ENCODE measurements around the gene GRB7. TPM values are rescaled to one million over a fixed set of nuclear protein-coding genes. Genes with fewer than 3 reads are reported as not detected.

Gene GRB7
- total and polyA plus RNA-seq, 2 donors, result 2.7 to 2.9 TPM

GRCh38 chr17:39791111-39791992 is 53.6 kb downstream of the GRB7 start:
- H3K4me1 ChIP-seq (ENCODE audit: insufficient read depth), result no peaks in the 10 kb centered on the region
- no peaks in the 10 kb centered on the region for H3K36me3 ChIP-seq (ENCODE audit: insufficient read depth)
- no peak overlapping the region for H3K27ac ChIP-seq (ENCODE audit: low read depth)
- no peak overlapping the region for H3K4me3 ChIP-seq (ENCODE audit: low read depth, low read length)
- 35% methylated on average over 6 of the region's 6 CpGs for WGBS
- DNase-seq (ENCODE audit: extremely low spot score), result no peak

GRCh38 chr17:39792526-39793221 is 54.9 kb downstream of the GRB7 start:
- DNase-seq (ENCODE audit: extremely low spot score), result no peak
- Histone ChIP-seq H3K4me3 (ENCODE audit: low read depth, low read length) (no peak overlapping the region), H3K27ac (ENCODE audit: low read depth) (no peak overlapping the region), H3K4me1 (ENCODE audit: insufficient read depth) (no peaks in the 10 kb centered on the region), H3K36me3 (ENCODE audit: insufficient read depth) (no peaks in the 10 kb centered on the region)
- WGBS, result 81% methylated on average over 10 of the region's 10 CpGs

GRCh38 chr17:39793301-39793872 is 55.6 kb downstream of the GRB7 start:
- no peaks in the 10 kb centered on the region for H3K4me1 ChIP-seq (ENCODE audit: insufficient read depth)
- DNase-seq (ENCODE audit: extremely low spot score), result no peak
- no peak overlapping the region for H3K4me3 ChIP-seq (ENCODE audit: low read depth, low read length)
- H3K27ac ChIP-seq (ENCODE audit: low read depth), result no peak overlapping the region
- WGBS, result 54% methylated on average over 3 of the region's 3 CpGs
- H3K36me3 ChIP-seq (ENCODE audit: insufficient read depth), result no peaks in the 10 kb centered on the region

- Histone ChIP-seq H3K27ac (ENCODE audit: low read depth) (no peak overlapping the region), H3K36me3 (ENCODE audit: insufficient read depth) (no peaks in the 10 kb centered on the region), H3K4me1 (ENCODE audit: insufficient read depth) (no peaks in the 10 kb centered on the region), H3K4me3 (ENCODE audit: low read depth, low read length) (no peak overlapping the region)
- no peak for DNase-seq (ENCODE audit: extremely low spot score)
- WGBS, result 85% methylated on average over 2 of the region's 2 CpGs
Observed at GRCh38 chr17:39794249-39794970, 56.7 kb downstream of the GRB7 start.

Small RNA genes lying within 50 kb of the gene (small RNA-seq; reads per million reads assigned to genes)
- 0.59 reads per million, percentile 55 among the genes with 10 or more reads in this experiment for gene MIR4728

Other genes with a start within 250 kb of the GRB7 start
- not detected for gene NEUROD2, start 130.0 kb upstream of the GRB7 start, total RNA-seq
- gene NEUROD2, start 130.0 kb upstream of the GRB7 start, polyA plus RNA-seq, result not detected
- gene PPP1R1B, start 111.0 kb upstream of the GRB7 start, total RNA-seq, result 5.1 TPM
- gene PPP1R1B, start 111.0 kb upstream of the GRB7 start, polyA plus RNA-seq, result 17.1 TPM
- 18.2 TPM for gene STARD3, start 100.8 kb upstream of the GRB7 start, total RNA-seq
- gene STARD3, start 100.8 kb upstream of the GRB7 start, polyA plus RNA-seq, result 69.4 TPM
- gene TCAP, start 72.6 kb upstream of the GRB7 start, total RNA-seq, result 3.3 TPM
- gene TCAP, start 72.6 kb upstream of the GRB7 start, polyA plus RNA-seq, result 0.73 TPM
- gene PNMT, start 69.5 kb upstream of the GRB7 start, total RNA-seq, result not detected
- 9.3 TPM for gene PNMT, start 69.5 kb upstream of the GRB7 start, polyA plus RNA-seq
- gene PGAP3, start 49.9 kb upstream of the GRB7 start, total RNA-seq, result 10.0 TPM
- gene PGAP3, start 49.9 kb upstream of the GRB7 start, polyA plus RNA-seq, result 19.1 TPM
- gene ERBB2, start 37.9 kb upstream of the GRB7 start, total RNA-seq, result 60.5 TPM
- 38.3 TPM for gene ERBB2, start 37.9 kb upstream of the GRB7 start, polyA plus RNA-seq
- gene MIEN1, start 7.4 kb upstream of the GRB7 start, total RNA-seq, result 7.9 TPM
- 60.5 TPM for gene MIEN1, start 7.4 kb upstream of the GRB7 start, polyA plus RNA-seq
- gene IKZF3, start 126.4 kb downstream of the GRB7 start, total RNA-seq, result 1.2 TPM
- 0.58 TPM for gene IKZF3, start 126.4 kb downstream of the GRB7 start, polyA plus RNA-seq
- gene ZPBP2, start 130.3 kb downstream of the GRB7 start, total RNA-seq, result not detected
- gene ZPBP2, start 130.3 kb downstream of the GRB7 start, polyA plus RNA-seq, result 0.06 TPM
- gene GSDMB, start 180.7 kb downstream of the GRB7 start, total RNA-seq, result 14.2 TPM
- 7.8 TPM for gene GSDMB, start 180.7 kb downstream of the GRB7 start, polyA plus RNA-seq
- 59.8 TPM for gene ORMDL3, start 189.7 kb downstream of the GRB7 start, total RNA-seq
- 61.9 TPM for gene ORMDL3, start 189.7 kb downstream of the GRB7 start, polyA plus RNA-seq
- gene LRRC3C, start 189.8 kb downstream of the GRB7 start, total RNA-seq, result not detected
- not detected for gene LRRC3C, start 189.8 kb downstream of the GRB7 start, polyA plus RNA-seq
- gene GSDMA, start 225.1 kb downstream of the GRB7 start, total RNA-seq, result 0.21 TPM
- gene GSDMA, start 225.1 kb downstream of the GRB7 start, polyA plus RNA-seq, result 0.41 TPM
- 36.0 TPM for gene PSMD3, start 242.9 kb downstream of the GRB7 start, total RNA-seq
- gene PSMD3, start 242.9 kb downstream of the GRB7 start, polyA plus RNA-seq, result 80.6 TPM